Measurements from ENCODE around the gene LEP. TPM values are rescaled to one million over a fixed set of nuclear protein-coding genes. Genes with fewer than 3 reads are reported as not detected.

Gene LEP
- total and polyA plus RNA-seq, 9 of the 15 experiments (the other 6 are each of a cell fraction or from before 2014, with no cell fraction given) = not detected

DNA sequence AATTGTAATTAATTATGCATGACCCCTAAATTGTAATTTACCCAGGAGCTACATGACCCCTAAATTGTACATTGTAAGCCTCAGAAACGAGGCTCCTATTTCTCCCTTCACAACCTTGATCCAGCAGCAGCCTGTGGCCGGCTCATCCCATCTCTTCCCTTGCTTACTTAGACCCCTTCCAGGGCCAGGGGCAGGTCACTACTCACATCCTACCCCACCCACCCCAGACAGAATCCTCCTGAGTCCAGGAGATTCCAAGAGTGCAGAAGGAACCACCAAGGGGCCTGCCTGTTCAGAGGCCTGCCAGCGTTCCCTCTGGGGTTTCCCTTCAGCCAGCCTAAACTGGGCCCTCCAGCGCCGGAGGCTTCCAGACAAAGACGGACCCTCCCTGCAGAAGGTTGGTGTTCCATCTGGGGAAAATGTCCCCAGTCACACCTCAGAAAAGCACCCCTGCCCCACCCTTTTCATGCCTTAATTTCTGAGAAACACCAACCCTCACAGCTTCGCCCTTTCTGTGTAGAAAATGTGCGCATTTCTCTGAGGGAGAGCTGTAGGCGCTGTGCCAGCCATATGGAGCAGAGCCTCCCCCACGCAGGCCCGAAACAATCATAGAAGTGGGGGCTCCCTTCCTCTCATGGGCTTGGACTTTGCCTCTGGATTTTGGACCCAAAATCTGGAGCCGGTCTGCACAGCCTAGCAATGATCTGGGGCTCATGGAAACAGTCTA, 19.2 kb downstream of the LEP start:
- Histone ChIP-seq H3K9ac (ENCODE audit: insufficient read depth in 1 of 2, low read depth in 2 of 2, low read length in 2 of 2) (no peak overlapping the region), H3K9me3 (replicated peaks; ENCODE audit: control insufficient read depth, insufficient read depth, low read depth, low read length) (no peaks in the 10 kb centered on the region), H3K27me3 (ENCODE audit: control insufficient read depth in 2 of 2, insufficient read depth in 2 of 2, low read length in 2 of 2) (peaks cover 2 to 40% of the 10 kb centered on the region in 2 experiments; a peak in 2 of 5 replicates), H2AFZ (ENCODE audit: low read depth, low read length) (no peak overlapping the region), H3K79me2 (ENCODE audit: control insufficient read depth, insufficient read depth, low read length) (no peaks in the 10 kb centered on the region), H3K27ac (ENCODE audit: extremely low read depth, low read depth, low read length) (no peak overlapping the region), H3K4me3 (no peak overlapping the region), H4K20me1 (replicated peaks; ENCODE audit: control insufficient read depth, insufficient read depth, low read length) (no peaks in the 10 kb centered on the region), H3K9me1 (ENCODE audit: control insufficient read depth, insufficient read depth, low read length) (no peaks in the 10 kb centered on the region), H3K4me2 (ENCODE audit: insufficient read depth, low read length) (no peak overlapping the region), H3K4me1 (replicated peaks in 1 of 2; ENCODE audit: control insufficient read depth in 2 of 2, insufficient read depth in 2 of 2, low read length in 2 of 2) (peaks cover 3 to 6% of the 10 kb centered on the region in 2 experiments; a peak in 3 of 5 replicates), H3K36me3 (ENCODE audit: control insufficient read depth, insufficient read depth, low read length) (no peaks in the 10 kb centered on the region)
- ChIA-PET CTCF (ENCODE audit: low intra/inter-chr PET ratio) (no interaction called here), POLR2A (interaction anchor here (1.1 kb wide), 1 partner anchor 9 kb away, joined by 3 read pairs; no protein-coding TSS in a partner anchor)
- TF ChIP-seq ZBTB1 (CRISPR knock-in tag; IDR thresholded peaks at IDR 0.05; ENCODE audit: borderline replicate concordance, low read depth) = peak; percentile 6; the same call in 1 of the 2 replicates
- TF ChIP-seq, protein P1, sequence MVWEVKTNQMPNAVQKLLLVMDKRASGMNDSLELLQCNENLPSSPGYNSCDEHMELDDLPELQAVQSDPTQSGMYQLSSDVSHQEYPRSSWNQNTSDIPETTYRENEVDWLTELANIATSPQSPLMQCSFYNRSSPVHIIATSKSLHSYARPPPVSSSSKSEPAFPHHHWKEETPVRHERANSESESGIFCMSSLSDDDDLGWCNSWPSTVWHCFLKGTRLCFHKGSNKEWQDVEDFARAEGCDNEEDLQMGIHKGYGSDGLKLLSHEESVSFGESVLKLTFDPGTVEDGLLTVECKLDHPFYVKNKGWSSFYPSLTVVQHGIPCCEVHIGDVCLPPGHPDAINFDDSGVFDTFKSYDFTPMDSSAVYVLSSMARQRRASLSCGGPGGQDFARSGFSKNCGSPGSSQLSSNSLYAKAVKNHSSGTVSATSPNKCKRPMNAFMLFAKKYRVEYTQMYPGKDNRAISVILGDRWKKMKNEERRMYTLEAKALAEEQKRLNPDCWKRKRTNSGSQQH (CRISPR knock-in tag; IDR thresholded peaks at IDR 0.05) = no peak
- TF ChIP-seq FOXP1 (CRISPR knock-in tag; IDR thresholded peaks at IDR 0.05) = no peak
- 13% methylated on average over 12 of the region's 12 CpGs for WGBS (ENCODE audit: insufficient coverage, low coverage, missing lambda C conversion rate)
- no peak for ATAC-seq
- intact Hi-C loops (cut with micrococcal nuclease) (no loop called here), in situ Hi-C loops (cut with MboI) (no loop called here)
- DNase-seq (ENCODE audit: extremely low read depth in 1 of 4, low spot score in 3 of 4) = no peak
- no TSS peak for BruUV-seq (replicated peaks)
- FAIRE-seq = no peak
